Measurements from ENCODE around the gene KRT81. TPM values are rescaled to one million over a fixed set of nuclear protein-coding genes. Genes with fewer than 3 reads are reported as not detected.

Gene KRT81
- total RNA-seq, 4 donors from 2014 or later: not detected

GRCh38 chr12:52285851-52286530 is 5.3 kb downstream of the KRT81 start:
- TF ChIP-seq, protein P1, sequence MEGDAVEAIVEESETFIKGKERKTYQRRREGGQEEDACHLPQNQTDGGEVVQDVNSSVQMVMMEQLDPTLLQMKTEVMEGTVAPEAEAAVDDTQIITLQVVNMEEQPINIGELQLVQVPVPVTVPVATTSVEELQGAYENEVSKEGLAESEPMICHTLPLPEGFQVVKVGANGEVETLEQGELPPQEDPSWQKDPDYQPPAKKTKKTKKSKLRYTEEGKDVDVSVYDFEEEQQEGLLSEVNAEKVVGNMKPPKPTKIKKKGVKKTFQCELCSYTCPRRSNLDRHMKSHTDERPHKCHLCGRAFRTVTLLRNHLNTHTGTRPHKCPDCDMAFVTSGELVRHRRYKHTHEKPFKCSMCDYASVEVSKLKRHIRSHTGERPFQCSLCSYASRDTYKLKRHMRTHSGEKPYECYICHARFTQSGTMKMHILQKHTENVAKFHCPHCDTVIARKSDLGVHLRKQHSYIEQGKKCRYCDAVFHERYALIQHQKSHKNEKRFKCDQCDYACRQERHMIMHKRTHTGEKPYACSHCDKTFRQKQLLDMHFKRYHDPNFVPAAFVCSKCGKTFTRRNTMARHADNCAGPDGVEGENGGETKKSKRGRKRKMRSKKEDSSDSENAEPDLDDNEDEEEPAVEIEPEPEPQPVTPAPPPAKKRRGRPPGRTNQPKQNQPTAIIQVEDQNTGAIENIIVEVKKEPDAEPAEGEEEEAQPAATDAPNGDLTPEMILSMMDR (IDR thresholded peaks at IDR 0.05): no peak
- ATAC-seq (ENCODE audit: low FRiP score) (no peak), DNase-seq (ENCODE audit: low spot score) (no peak)

DNA sequence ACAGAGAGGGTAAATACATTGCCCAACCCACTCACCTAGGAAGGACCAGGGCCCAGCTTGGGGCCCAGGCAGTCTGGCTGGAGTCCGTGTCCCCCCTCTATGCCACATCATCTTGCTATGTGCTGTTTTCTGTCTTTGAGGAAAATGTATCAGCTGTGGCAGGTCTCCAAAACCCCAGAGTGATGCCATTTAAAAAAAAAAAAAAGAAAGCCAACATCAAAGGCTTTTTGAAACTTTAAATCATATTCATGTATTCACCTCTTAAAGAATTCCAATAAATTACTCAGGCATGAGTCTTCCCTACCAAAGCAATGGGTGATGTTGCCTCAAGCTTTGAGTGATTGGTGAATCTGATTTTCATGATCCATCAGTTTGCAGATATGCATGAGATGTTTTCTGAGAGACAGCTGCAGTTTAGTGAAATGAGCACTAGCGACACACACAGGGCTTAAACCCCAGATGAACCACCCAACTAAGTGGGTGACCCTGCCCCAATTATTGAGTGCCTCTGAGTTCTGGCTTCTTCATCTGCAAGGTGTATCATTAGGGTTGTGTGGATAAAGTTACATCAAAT is 6.1 kb downstream of the KRT81 start:
- TF ChIP-seq, protein P1 (IDR thresholded peaks at IDR 0.05): no peak
- ATAC-seq (ENCODE audit: low FRiP score): no peak
- no peak for DNase-seq (ENCODE audit: low spot score)

DNA sequence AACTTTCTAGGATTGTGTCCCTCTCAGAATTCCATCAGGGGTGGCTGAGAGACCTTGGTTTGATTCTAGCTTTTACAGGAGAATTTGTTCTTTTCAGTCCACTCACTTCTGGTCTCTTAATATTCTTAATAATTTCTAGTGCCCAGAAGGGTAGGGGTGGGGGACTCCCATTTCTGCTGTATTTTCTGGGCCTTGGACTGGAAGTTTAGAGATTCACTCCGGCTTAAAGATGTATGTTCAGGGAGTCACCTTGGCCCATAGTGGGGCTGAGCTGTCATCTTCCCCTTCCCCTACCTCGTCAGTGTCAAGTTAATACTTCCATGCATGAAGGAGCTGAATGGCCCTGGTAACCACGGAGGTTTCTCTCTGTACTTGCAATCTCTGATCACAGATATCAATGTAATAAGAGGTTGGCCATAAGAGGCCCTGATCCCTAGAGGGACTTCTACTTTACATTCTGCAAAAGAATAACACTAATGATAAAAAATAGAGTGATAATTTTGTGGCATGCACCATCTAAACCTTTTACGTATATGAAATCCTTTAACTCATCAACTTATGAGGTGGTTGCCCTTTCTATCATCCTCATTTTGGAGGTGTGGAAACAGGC is 6.7 kb downstream of the KRT81 start:
- DNase-seq (ENCODE audit: low spot score) (no peak), ATAC-seq (ENCODE audit: low FRiP score) (no peak)
- TF ChIP-seq, protein P1 (IDR thresholded peaks at IDR 0.05): no peak

GRCh38 chr12:52280796-52281560 is 10.4 kb downstream of the KRT81 start:
- no peak for DNase-seq (ENCODE audit: low spot score)
- TF ChIP-seq, protein P1 (IDR thresholded peaks at IDR 0.05): no peak
- ATAC-seq (ENCODE audit: low FRiP score): peak; percentile 58

- DNase-seq (ENCODE audit: low spot score) (no peak), ATAC-seq (ENCODE audit: low FRiP score) (peak; percentile 60)
- TF ChIP-seq, protein P1 (IDR thresholded peaks at IDR 0.05): no peak
Measured at GRCh38 chr12:52280319-52280795, 11.0 kb downstream of the KRT81 start.

- ATAC-seq (ENCODE audit: low FRiP score) (no peak), DNase-seq (ENCODE audit: low spot score) (no peak)
- TF ChIP-seq, protein P1 (IDR thresholded peaks at IDR 0.05): no peak
Measured at GRCh38 chr12:52279422-52280318, 11.7 kb downstream of the KRT81 start.
